GM12873 (cell line): Measurements from ENCODE around the gene KLK1.
"Not testable (repeated sequence)": the region's sequence is repeated elsewhere in the genome, so short reads cannot be mapped to it uniquely, and the experiment has no call there.

Experiments
- CTCF ChIP-seq: IDR thresholded peaks from 2 replicates; pipeline ENCODE4 v1.5.1; 2012; ENCODE audit warnings: low read depth, mild to moderate bottlenecking, moderate library complexity, low read length, control low read depth; ENCODE audit not compliant: insufficient read depth; ENCODE audit errors: missing control alignments

The KLK1 gene

GRCh38 chr19:50770888-50771287 lies 52.7 kb downstream of the KLK1 start:
- no peak for TF ChIP-seq CTCF

DNA sequence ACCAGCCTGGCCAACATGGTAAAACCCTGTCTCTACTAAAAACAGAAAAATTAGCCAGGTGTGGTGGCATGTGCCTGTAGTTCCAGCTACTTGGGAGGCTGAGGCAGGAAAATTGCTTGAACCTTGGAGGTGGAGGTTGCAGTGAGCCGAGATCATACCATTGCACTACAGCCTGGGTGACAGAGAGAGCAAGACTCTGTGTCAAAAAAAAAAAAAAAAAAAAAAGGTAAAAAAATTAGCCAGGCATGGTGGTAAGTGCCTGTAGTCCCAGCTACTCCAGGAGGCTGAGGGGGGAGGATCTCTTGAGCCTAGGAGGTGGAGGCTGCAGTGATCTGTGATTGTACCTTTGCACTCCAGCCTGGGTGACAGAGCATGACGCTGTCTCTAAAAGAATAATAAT lies 53.4 kb downstream of the KLK1 start, which contains the start of gene GPR32:
TSS of gene GPR32 (plus strand) at position 301 of the 400 bp plus-strand sequence. CDS start 137 bp downstream, outside the sequence.
- not testable (repeated sequence) for TF ChIP-seq CTCF
